ENCODE measurements around the gene AIFM3. TPM values are rescaled to one million over a fixed set of nuclear protein-coding genes. Genes with fewer than 3 reads are reported as not detected.

Gene AIFM3
- total and polyA plus RNA-seq, 2 of the 13 experiments (the other 11 are each of a cell fraction or from before 2014, with no cell fraction given) = 9.0 to 15.3 TPM

DNA sequence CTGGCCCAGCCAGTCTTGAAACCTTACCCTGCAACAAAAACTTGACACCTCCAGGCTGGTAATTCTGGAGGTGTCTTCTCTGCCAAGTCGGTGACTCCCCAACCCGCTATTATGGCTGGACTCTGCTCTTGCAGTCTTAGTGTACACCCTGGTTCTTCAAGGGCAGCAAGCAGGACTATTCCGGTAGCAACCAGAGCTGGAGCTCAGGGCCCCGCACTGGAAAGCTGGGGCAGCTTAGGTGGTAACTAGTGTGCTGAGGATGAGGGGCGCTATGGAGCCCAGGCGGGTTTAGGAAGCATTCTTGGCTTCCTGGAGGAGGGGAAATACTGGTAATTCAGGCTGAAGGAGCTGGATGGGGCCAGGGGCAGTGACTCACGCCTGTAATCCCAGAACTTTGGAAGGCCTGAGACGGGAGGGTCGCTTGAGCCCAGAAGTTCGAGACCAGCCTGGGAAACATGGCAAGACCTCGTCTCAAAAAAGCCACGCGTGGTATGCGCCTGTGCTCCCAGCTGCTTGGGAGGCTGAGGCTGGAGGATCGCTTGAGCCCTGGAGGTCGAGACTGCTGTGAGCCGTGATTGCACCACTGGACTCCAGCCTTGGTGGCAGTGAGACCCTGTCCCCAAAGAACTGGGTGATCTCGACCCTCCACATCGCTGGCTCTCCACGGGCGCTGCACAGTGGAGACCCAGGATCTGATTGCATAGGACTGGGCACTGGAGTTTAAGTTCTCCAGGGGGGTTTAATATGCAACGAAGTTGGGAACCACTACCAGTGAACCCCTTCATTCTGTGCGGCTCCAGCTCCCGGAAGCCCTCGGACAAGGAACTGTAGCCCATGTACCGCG, 10.6 kb upstream of the AIFM3 start (continued):
- TF ChIP-seq ZNF407 (CRISPR knock-in tag; IDR thresholded peaks at IDR 0.05; ENCODE audit: not compliant biosample characterization) (no peak), SP140L (CRISPR knock-in tag; IDR thresholded peaks at IDR 0.05; ENCODE audit: borderline replicate concordance) (no peak), HNF1B (CRISPR knock-in tag; IDR thresholded peaks at IDR 0.05) (0 out of 2 replicates have a peak, but pooled peaks have one; percentile 34), CREB1 (IDR thresholded peaks at IDR 0.05) (no peak), CREB1 (CRISPR knock-in tag; IDR thresholded peaks at IDR 0.05) (no peak), ZNF430 (CRISPR knock-in tag; IDR thresholded peaks at IDR 0.05) (no peak), ERF (CRISPR knock-in tag; IDR thresholded peaks at IDR 0.05) (no peak), NKX3-1 (CRISPR knock-in tag; IDR thresholded peaks at IDR 0.05) (no peak), SSRP1 (CRISPR knock-in tag; IDR thresholded peaks at IDR 0.05) (0 out of 2 replicates have a peak, but pooled peaks have one; percentile 73), NCOR1 (IDR thresholded peaks at IDR 0.05; ENCODE audit: borderline replicate concordance, low read length) (no peak), MEIS2 (CRISPR knock-in tag; IDR thresholded peaks at IDR 0.05) (no peak), ZNF207 (IDR thresholded peaks at IDR 0.05; ENCODE audit: borderline replicate concordance) (no peak), ZNF333 (CRISPR knock-in tag; IDR thresholded peaks at IDR 0.05; ENCODE audit: borderline replicate concordance) (no peak)
- TF ChIP-seq, protein P1, sequence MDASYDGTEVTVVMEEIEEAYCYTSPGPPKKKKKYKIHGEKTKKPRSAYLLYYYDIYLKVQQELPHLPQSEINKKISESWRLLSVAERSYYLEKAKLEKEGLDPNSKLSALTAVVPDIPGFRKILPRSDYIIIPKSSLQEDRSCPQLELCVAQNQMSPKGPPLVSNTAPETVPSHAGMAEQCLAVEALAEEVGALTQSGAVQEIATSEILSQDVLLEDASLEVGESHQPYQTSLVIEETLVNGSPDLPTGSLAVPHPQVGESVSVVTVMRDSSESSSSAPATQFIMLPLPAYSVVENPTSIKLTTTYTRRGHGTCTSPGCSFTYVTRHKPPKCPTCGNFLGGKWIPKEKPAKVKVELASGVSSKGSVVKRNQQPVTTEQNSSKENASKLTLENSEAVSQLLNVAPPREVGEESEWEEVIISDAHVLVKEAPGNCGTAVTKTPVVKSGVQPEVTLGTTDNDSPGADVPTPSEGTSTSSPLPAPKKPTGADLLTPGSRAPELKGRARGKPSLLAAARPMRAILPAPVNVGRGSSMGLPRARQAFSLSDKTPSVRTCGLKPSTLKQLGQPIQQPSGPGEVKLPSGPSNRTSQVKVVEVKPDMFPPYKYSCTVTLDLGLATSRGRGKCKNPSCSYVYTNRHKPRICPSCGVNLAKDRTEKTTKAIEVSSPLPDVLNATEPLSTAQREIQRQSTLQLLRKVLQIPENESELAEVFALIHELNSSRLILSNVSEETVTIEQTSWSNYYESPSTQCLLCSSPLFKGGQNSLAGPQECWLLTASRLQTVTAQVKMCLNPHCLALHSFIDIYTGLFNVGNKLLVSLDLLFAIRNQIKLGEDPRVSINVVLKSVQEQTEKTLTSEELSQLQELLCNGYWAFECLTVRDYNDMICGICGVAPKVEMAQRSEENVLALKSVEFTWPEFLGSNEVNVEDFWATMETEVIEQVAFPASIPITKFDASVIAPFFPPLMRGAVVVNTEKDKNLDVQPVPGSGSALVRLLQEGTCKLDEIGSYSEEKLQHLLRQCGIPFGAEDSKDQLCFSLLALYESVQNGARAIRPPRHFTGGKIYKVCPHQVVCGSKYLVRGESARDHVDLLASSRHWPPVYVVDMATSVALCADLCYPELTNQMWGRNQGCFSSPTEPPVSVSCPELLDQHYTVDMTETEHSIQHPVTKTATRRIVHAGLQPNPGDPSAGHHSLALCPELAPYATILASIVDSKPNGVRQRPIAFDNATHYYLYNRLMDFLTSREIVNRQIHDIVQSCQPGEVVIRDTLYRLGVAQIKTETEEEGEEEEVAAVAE (CRISPR knock-in tag; IDR thresholded peaks at IDR 0.05; ENCODE audit: borderline replicate concordance) = no peak
- TF ChIP-seq, protein P2, sequence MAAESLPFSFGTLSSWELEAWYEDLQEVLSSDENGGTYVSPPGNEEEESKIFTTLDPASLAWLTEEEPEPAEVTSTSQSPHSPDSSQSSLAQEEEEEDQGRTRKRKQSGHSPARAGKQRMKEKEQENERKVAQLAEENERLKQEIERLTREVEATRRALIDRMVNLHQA (CRISPR knock-in tag; IDR thresholded peaks at IDR 0.05) = no peak
